ENCODE data around the gene SCRT2.

Gene SCRT2

GRCh38 chr20:687468-688203 lies 12.0 kb upstream of the SCRT2 start:
- no peak for TF ChIP-seq CTCF (IDR thresholded peaks at IDR 0.05; ENCODE audit: borderline replicate concordance, control extremely low read depth, extremely low read depth, insufficient read depth, missing control alignments)
- DNase-seq (ENCODE audit: low spot score): no peak
- in situ Hi-C loops (cut with MboI; ENCODE audit: low sequenced_read_pairs, unreplicated experiment): no loop called here

GRCh38 chr20:684676-685319 lies 9.2 kb upstream of the SCRT2 start:
- TF ChIP-seq CTCF (IDR thresholded peaks at IDR 0.05; ENCODE audit: borderline replicate concordance, control extremely low read depth, extremely low read depth, insufficient read depth, missing control alignments): no peak
- in situ Hi-C loops (cut with MboI; ENCODE audit: low sequenced_read_pairs, unreplicated experiment): no loop called here
- DNase-seq (ENCODE audit: low spot score): no peak

GRCh38 chr20:682123-682522 lies 6.5 kb upstream of the SCRT2 start:
- in situ Hi-C loops (cut with MboI; ENCODE audit: low sequenced_read_pairs, unreplicated experiment): no loop called here
- no peak for TF ChIP-seq CTCF (IDR thresholded peaks at IDR 0.05; ENCODE audit: borderline replicate concordance, control extremely low read depth, extremely low read depth, insufficient read depth, missing control alignments)
- DNase-seq (ENCODE audit: low spot score): no peak

- in situ Hi-C loops (cut with MboI; ENCODE audit: low sequenced_read_pairs, unreplicated experiment): no loop called here
- no peak for TF ChIP-seq CTCF (IDR thresholded peaks at IDR 0.05; ENCODE audit: borderline replicate concordance, control extremely low read depth, extremely low read depth, insufficient read depth, missing control alignments)
- no peak for DNase-seq (ENCODE audit: low spot score)
Observed at GRCh38 chr20:680638-681187, 5.1 kb upstream of the SCRT2 start.

- no peak for TF ChIP-seq CTCF (IDR thresholded peaks at IDR 0.05; ENCODE audit: borderline replicate concordance, control extremely low read depth, extremely low read depth, insufficient read depth, missing control alignments)
- in situ Hi-C loops (cut with MboI; ENCODE audit: low sequenced_read_pairs, unreplicated experiment): no loop called here
- no peak for DNase-seq (ENCODE audit: low spot score)
Observed at GRCh38 chr20:677957-678356, 2.4 kb upstream of the SCRT2 start.

GRCh38 chr20:676967-677366 lies 1.4 kb upstream of the SCRT2 start:
- DNase-seq (ENCODE audit: low spot score): no peak
- in situ Hi-C loops (cut with MboI; ENCODE audit: low sequenced_read_pairs, unreplicated experiment): no loop called here
- TF ChIP-seq CTCF (IDR thresholded peaks at IDR 0.05; ENCODE audit: borderline replicate concordance, control extremely low read depth, extremely low read depth, insufficient read depth, missing control alignments): no peak
